CD14-positive monocyte (primary cell): ENCODE results near the gene DPM2. TPM values are rescaled to one million over a fixed set of nuclear protein-coding genes. Genes with fewer than 3 reads are reported as not detected.

Experiments
- DNase-seq, 3 donors: peaks; one replicate each; pipeline ENCODE4 v3.0.0-alpha.2; 2011 to 2022
- H2AFZ ChIP-seq: 2 replicates; pipeline ENCODE4 v1.6.0; 2012; ENCODE audit warnings: mild to moderate bottlenecking, low read depth, low read length, inconsistent platforms; ENCODE audit not compliant: insufficient read depth, poor library complexity, severe bottlenecking
- H3K27ac ChIP-seq, 2 donors: 1 replicate in 1 of 2; 2 replicates in 1 of 2; pipeline ENCODE4 v1.5.1; 2012 to 2013; ENCODE audit warnings: low read length in 2 of 2, control low read depth in 1 of 2, inconsistent platforms in 1 of 2, low read depth in 1 of 2, mild to moderate bottlenecking in 1 of 2
- H3K27me3 ChIP-seq, 2 donors: one replicate each; pipeline versions ENCODE4 v1.6.0 to v1.6.1; 2011 to 2013; ENCODE audit warnings: low read length in 2 of 2; ENCODE audit not compliant: control insufficient read depth in 2 of 2, insufficient read depth in 2 of 2
- H3K36me3 ChIP-seq, 2 donors: replicated peaks in 1 of 2; 1 replicate in 1 of 2; 2 replicates in 1 of 2; pipeline versions ENCODE4 v1.5.1 to v1.6.1; 2012 to 2013; ENCODE audit warnings: low read length in 2 of 2, control low read depth in 1 of 2, inconsistent platforms in 1 of 2, mild to moderate bottlenecking in 1 of 2; ENCODE audit not compliant: insufficient read depth in 2 of 2, control insufficient read depth in 1 of 2
- H3K4me1 ChIP-seq, 2 donors: 1 replicate in 1 of 2; 2 replicates in 1 of 2; pipeline versions ENCODE4 v1.5.1 to v1.6.1; 2012 to 2013; ENCODE audit warnings: low read length in 2 of 2, control low read depth in 1 of 2, inconsistent platforms in 1 of 2, mild to moderate bottlenecking in 1 of 2, moderate library complexity in 1 of 2; ENCODE audit not compliant: insufficient read depth in 2 of 2, control insufficient read depth in 1 of 2
- H3K4me2 ChIP-seq: replicated peaks from 2 replicates; pipeline ENCODE3; 2012; ENCODE audit warnings: low read length, moderate library complexity, mild to moderate bottlenecking; ENCODE audit not compliant: poor library complexity, severe bottlenecking; ENCODE audit errors: extremely low read depth
- H3K4me3 ChIP-seq, 3 experiments: fragments of 200-600 bp in 1 of 3; sonication (generic) in 1 of 3; replicated peaks in 1 of 3; 1 replicate in 2 of 3; 2 replicates in 1 of 3; pipeline ENCODE4 v1.5.1; 2011 to 2013; ENCODE audit warnings: low read length in 3 of 3, mild to moderate bottlenecking in 3 of 3, control low read depth in 2 of 3, low read depth in 2 of 3, inconsistent platforms in 1 of 3, moderate library complexity in 1 of 3
- H3K79me2 ChIP-seq: 2 replicates; pipeline ENCODE4 v1.6.0; 2012; ENCODE audit warnings: mild to moderate bottlenecking, control low read depth, inconsistent platforms, low read length, moderate library complexity; ENCODE audit not compliant: insufficient read depth
- H3K9ac ChIP-seq: 2 replicates; pipeline ENCODE4 v1.6.0; 2017; ENCODE audit warnings: low read length, mild to moderate bottlenecking; ENCODE audit not compliant: insufficient read depth, poor library complexity, severe bottlenecking
- H3K9me3 ChIP-seq, 2 donors: replicated peaks in 1 of 2; 1 replicate in 1 of 2; 2 replicates in 1 of 2; pipeline versions ENCODE4 v1.5.1 to v1.6.1; 2012 to 2013; ENCODE audit warnings: low read length in 2 of 2, control low read depth in 1 of 2; ENCODE audit not compliant: control insufficient read depth in 1 of 2, insufficient read depth in 1 of 2
- H4K20me1 ChIP-seq: 2 replicates; pipeline ENCODE4 v1.6.0; 2012; ENCODE audit warnings: mild to moderate bottlenecking, low read length, control low read depth, moderate library complexity; ENCODE audit not compliant: insufficient read depth
- H3K27ac Mint-ChIP-seq, 7 donors: one replicate each; pipeline ENCODE4 v1.8.0; 2020; ENCODE audit warnings: mild to moderate bottlenecking in 7 of 7, mixed read lengths in 7 of 7, moderate library complexity in 6 of 7, inconsistent platforms in 2 of 7
- H3K27me3 Mint-ChIP-seq, 3 donors: one replicate each; pipeline ENCODE4 v1.8.0; 2021 to 2022; ENCODE audit warnings: low read depth in 3 of 3, mild to moderate bottlenecking in 3 of 3, mixed read lengths in 3 of 3, moderate library complexity in 3 of 3, inconsistent platforms in 1 of 3
- H3K36me3 Mint-ChIP-seq, 2 donors: one replicate each; pipeline ENCODE4 v1.8.0; 2020; ENCODE audit warnings: mixed read lengths in 2 of 2, inconsistent platforms in 1 of 2, mild to moderate bottlenecking in 1 of 2
- H3K4me1 Mint-ChIP-seq: one replicate; pipeline ENCODE4 v1.8.0; 2020; ENCODE audit warnings: mild to moderate bottlenecking, mixed read lengths
- H3K4me3 Mint-ChIP-seq, 2 donors: one replicate each; pipeline ENCODE4 v1.8.0; 2020; ENCODE audit warnings: mild to moderate bottlenecking in 2 of 2, mixed read lengths in 2 of 2, moderate library complexity in 1 of 2
- H3K9me3 Mint-ChIP-seq, 7 donors: one replicate each; pipeline ENCODE4 v1.8.0; 2020 to 2022; ENCODE audit warnings: mixed read lengths in 7 of 7, mild to moderate bottlenecking in 6 of 7, moderate library complexity in 6 of 7, inconsistent platforms in 2 of 7
- WGBS: methylation state at CpG from one replicate; pipeline ENCODE4 v1.1.5; 2013; ENCODE audit warnings: missing lambda C conversion rate; ENCODE audit not compliant: insufficient coverage; 5-methylcytosine and 5-hydroxymethylcytosine counted together
- intact Hi-C, 2 donors: fragments of 100-400 bp; cut with micrococcal nuclease; formaldehyde crosslinking; loops; one replicate each; pipeline versions ENCODE4 v1.15.0 to v1.15.1; 2023
- polyA plus RNA-seq, 3 donors: library from polyadenylated mRNA; depleted of rRNA in 1 of 3; unstranded in 2 of 3; stranded (reverse) in 1 of 3; fragments of 300-500 nt in 2 of 3; fragments of >200 nt in 1 of 3; fragmentation: Illumina TruSeq in 2 of 3; gene quantifications; 1 replicate in 2 of 3; 2 replicates in 1 of 3; pipeline ENCODE4 v1.2.3, GENCODE V29; 2012 to 2021
- TF ChIP-seq, protein P1 (sequence below): fragments of 200-600 bp; IDR thresholded peaks from one replicate; pipeline ENCODE4 v1.8.0; 2022; ENCODE audit warnings: antibody characterized with exemption, mild to moderate bottlenecking

The DPM2 gene
- polyA plus RNA-seq, 3 donors: 22.4 to 28.7 (median 25.4) TPM

DNA sequence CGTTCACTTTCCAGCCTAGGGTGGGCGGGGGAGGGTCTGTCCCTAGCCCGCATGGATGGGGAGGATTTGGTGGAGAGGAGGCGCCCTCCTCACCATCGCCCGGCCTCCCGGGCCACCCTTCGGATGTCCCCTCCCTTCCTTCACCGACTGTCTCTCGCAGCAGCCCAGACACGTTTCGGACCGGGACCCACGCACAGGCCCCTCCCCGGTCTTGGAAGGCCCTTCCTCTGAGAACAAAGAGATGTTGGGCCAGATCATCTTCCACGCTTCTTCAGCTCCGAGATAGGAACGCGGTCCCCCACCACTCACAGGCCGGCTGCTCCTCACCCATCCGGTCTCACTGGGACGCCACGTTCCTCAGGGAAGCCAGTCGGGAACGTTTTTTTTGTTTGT is 640 bp upstream of the DPM2 start:
- H3K9ac ChIP-seq: peak overlapping the region; percentile 68
- TF ChIP-seq, protein P1, sequence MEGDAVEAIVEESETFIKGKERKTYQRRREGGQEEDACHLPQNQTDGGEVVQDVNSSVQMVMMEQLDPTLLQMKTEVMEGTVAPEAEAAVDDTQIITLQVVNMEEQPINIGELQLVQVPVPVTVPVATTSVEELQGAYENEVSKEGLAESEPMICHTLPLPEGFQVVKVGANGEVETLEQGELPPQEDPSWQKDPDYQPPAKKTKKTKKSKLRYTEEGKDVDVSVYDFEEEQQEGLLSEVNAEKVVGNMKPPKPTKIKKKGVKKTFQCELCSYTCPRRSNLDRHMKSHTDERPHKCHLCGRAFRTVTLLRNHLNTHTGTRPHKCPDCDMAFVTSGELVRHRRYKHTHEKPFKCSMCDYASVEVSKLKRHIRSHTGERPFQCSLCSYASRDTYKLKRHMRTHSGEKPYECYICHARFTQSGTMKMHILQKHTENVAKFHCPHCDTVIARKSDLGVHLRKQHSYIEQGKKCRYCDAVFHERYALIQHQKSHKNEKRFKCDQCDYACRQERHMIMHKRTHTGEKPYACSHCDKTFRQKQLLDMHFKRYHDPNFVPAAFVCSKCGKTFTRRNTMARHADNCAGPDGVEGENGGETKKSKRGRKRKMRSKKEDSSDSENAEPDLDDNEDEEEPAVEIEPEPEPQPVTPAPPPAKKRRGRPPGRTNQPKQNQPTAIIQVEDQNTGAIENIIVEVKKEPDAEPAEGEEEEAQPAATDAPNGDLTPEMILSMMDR: no peak
- DNase-seq: no peak
- H3K27me3 ChIP-seq: no peaks in the 10 kb centered on the region
- Mint-ChIP-seq H3K4me1 (peaks cover 43% of the 10 kb centered on the region), H3K27me3 (peaks cover 0 to 3% (median 2%) of the 10 kb centered on the region in 3 donors), H3K27ac (no peak overlapping the region), H3K4me3 (no peak overlapping the region), H3K36me3 (peaks cover 11 to 30% of the 10 kb centered on the region in 2 donors), H3K9me3 (no peaks in the 10 kb centered on the region)
- H3K4me1 ChIP-seq: peaks cover 31 to 38% of the 10 kb centered on the region in 2 donors
- peak overlapping the region in 1 of 3 experiments; percentile 89 for H3K4me3 ChIP-seq
- no peak overlapping the region for H3K27ac ChIP-seq
- peaks cover 2 to 9% of the 10 kb centered on the region in 2 donors for H3K36me3 ChIP-seq
- intact Hi-C loops: no loop called here
- H2AFZ ChIP-seq: peak overlapping the region; percentile 89
- H3K4me2 ChIP-seq: peak overlapping the region; percentile 93
- H4K20me1 ChIP-seq: peaks cover 30% of the 10 kb centered on the region
- peaks cover 24% of the 10 kb centered on the region for H3K79me2 ChIP-seq
- no peaks in the 10 kb centered on the region for H3K9me3 ChIP-seq
- 84% methylated on average over 12 of the region's 25 CpGs for WGBS

DNA sequence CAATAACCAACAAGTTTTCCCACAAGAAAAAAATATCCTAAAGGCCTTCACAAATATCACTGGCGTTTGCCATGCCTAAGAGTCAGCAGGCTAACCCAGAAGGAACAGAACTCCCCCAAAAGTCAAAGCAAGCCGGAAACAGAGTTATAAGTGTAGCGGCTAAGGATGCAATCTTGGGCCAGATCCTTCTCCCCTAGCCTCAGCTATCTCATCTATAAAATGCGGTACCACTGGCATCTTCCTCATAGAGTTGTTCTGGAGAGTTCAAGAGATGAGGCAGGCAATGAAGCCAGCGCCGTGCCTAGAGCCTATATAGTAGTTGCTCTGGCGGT is 632 bp downstream of the DPM2 start:
- peaks cover 30% of the 10 kb centered on the region for H4K20me1 ChIP-seq
- Mint-ChIP-seq H3K27me3 (peaks cover 3 to 6% (median 5%) of the 10 kb centered on the region in 3 donors), H3K4me1 (peaks cover 39% of the 10 kb centered on the region), H3K27ac (peak overlapping the region; percentile 86 to 96 (median 93)), H3K9me3 (no peaks in the 10 kb centered on the region), H3K4me3 (peak overlapping the region; percentile 95 to 100), H3K36me3 (peaks cover 16 to 36% of the 10 kb centered on the region in 2 donors)
- peak overlapping the region; percentile 56 to 89 (median 69) for H3K4me3 ChIP-seq
- peak overlapping the region; percentile 93 for H3K4me2 ChIP-seq
- DNase-seq: no peak
- H3K79me2 ChIP-seq: peaks cover 24% of the 10 kb centered on the region
- H3K9me3 ChIP-seq: no peaks in the 10 kb centered on the region
- TF ChIP-seq, protein P1: no peak
- peak overlapping the region; percentile 20 to 84 for H3K27ac ChIP-seq
- WGBS: 0% methylated on average over 3 of the region's 7 CpGs
- H3K9ac ChIP-seq: peak overlapping the region; percentile 68
- H3K4me1 ChIP-seq: peaks cover 27 to 33% of the 10 kb centered on the region in 2 donors
- H3K27me3 ChIP-seq: no peaks in the 10 kb centered on the region
- peaks cover 2 to 9% of the 10 kb centered on the region in 2 donors for H3K36me3 ChIP-seq
- peak overlapping the region; percentile 89 for H2AFZ ChIP-seq
- intact Hi-C loops: no loop called here
